Adrenal gland (tissue), 12 donors: ENCODE measurements around the gene CACNA1I. TPM values are rescaled to one million over a fixed set of nuclear protein-coding genes. Genes with fewer than 3 reads are reported as not detected.

Source experiments
- DNase-seq, 7 donors: peaks; one replicate each; pipeline ENCODE4 v3.0.0-alpha.2; 2019 to 2020
- H3K27ac ChIP-seq, 5 donors: fragments of 200-600 bp; sonication (generic) in 4 of 5; 1 replicate in 3 of 5; 2 replicates in 2 of 5; pipeline versions ENCODE4 v1.5.1 to v1.8.0; 2016 to 2020; ENCODE audit warnings: mild to moderate bottlenecking in 1 of 5
- H3K27me3 ChIP-seq: fragments of 200-600 bp; 2 replicates; pipeline ENCODE4 v1.8.0; 2021
- H3K36me3 ChIP-seq, 2 donors: fragments of 200-600 bp; replicated peaks in 1 of 2; 1 replicate in 1 of 2; 2 replicates in 1 of 2; pipeline versions ENCODE4 v1.5.1 to v1.8.0; 2018 to 2022
- H3K4me1 ChIP-seq, 2 donors: fragments of 200-600 bp; replicated peaks in 1 of 2; 1 replicate in 1 of 2; 2 replicates in 1 of 2; pipeline versions ENCODE4 v1.5.1 to v1.8.0; 2018 to 2021
- H3K4me3 ChIP-seq, 4 donors: fragments of 200-600 bp; sonication (generic) in 3 of 4; one replicate each; pipeline ENCODE4 v1.5.1; 2016 to 2018
- H3K9me3 ChIP-seq, 3 donors: fragments of 200-600 bp; sonication (generic) in 1 of 3; replicated peaks in 1 of 3; 1 replicate in 2 of 3; 2 replicates in 1 of 3; pipeline versions ENCODE4 v1.5.1 to v1.8.0; 2016 to 2021
- POLR2A ChIP-seq, 2 donors: fragments of 450-650 bp; IDR thresholded peaks; one replicate each; pipeline ENCODE4 v1.6.1; 2017; ENCODE audit warnings: antibody characterized with exemption in 2 of 2, mild to moderate bottlenecking in 2 of 2, moderate library complexity in 1 of 2
- whole genome bisulfite sequencing, 4 donors: extraction: QIAGEN DNeasy Blood & Tissue Kit in 2 of 4; methylation state at CpG; one replicate each; pipeline versions ENCODE4 v1.1.5 to v1.1.7; 2013 to 2017; 5-methylcytosine and 5-hydroxymethylcytosine counted together
- intact Hi-C, 2 donors: fragments of 100-400 bp; cut with DNase I; formaldehyde crosslinking; loops; one replicate each; pipeline versions ENCODE4 v1.14.1 to v1.15.0; 2022 to 2023
- polyA plus RNA-seq, 3 donors: library from polyadenylated mRNA; stranded (reverse); fragments of 200-250 nt in 2 of 3; fragments of 350-450 nt in 1 of 3; fragmentation: Illumina TruSeq in 1 of 3; extraction: RNeasy Lipid Tissue Mini Kit (QIAGEN cat#74804) in 1 of 3; gene quantifications; one replicate each; pipeline ENCODE4 v1.2.3, GENCODE V29; 2013 to 2014
- total RNA-seq, 9 donors: library from RNA; depleted of rRNA in 4 of 9; stranded (reverse); fragments of >200 nt in 4 of 9; fragments of 120-200 nt in 1 of 9; fragmentation: NEBNext Ultra II Directional in 1 of 9; extraction: Animal tissue kit (Norgen Biotek cat#: 25700) in 1 of 9; gene quantifications; one replicate each; pipeline versions ENCODE4 v1.1.0 to v1.2.4, GENCODE V29; 2013 to 2023
- TF ChIP-seq, protein P1 (sequence below), 6 experiments: fragments of 450-650 bp in 4 of 6; fragments of 200-600 bp in 2 of 6; sonication (generic) in 1 of 6; IDR thresholded peaks; 1 replicate in 5 of 6; 2 replicates in 1 of 6; pipeline versions ENCODE4 v1.5.1 to v1.8.0; 2016 to 2021; ENCODE audit warnings: antibody characterized with exemption in 6 of 6, mild to moderate bottlenecking in 2 of 6, moderate library complexity in 1 of 6
- donor health status: healthy with polysubstance abuse.
- donor health status: Bipolar disorder and iron deficiency.
- donor health status: DM: yes; HTN: yes; CAD: no.
- donor health status: DM: no; HTN: no; CAD: no.
- donor health status: DM: no; HTN: no; CAD: no.
- donor health status: DM: yes; HTN: yes; CAD: no.

The CACNA1I gene
- total and polyA plus RNA-seq, 12 donors = 0.06 to 20.1 (median 3.2) TPM

DNA sequence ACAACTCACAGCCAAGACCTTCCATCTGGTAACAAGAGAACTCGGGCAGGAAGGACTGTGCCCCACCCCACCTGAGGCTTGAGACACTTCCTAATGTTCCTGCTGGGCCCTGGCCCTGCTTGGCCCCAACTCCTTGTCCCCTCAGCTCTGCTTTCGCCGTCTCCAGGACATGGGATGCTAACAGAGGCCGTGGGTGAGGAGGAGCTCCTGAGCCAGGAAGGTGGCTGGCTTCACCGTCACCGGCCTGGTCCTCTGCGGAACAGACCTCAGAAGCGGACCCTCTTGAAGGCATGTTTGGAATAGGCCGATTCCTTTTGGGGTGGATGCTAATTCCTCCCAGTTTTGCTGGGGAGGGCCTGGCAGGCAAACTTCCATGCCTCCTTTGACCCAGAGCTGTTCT, 154.3 kb downstream of the CACNA1I start:
- peak in 1 of 7 donors; percentile 29 for DNase-seq
- no peaks in the 10 kb centered on the region for H3K9me3 ChIP-seq
- H3K4me1 ChIP-seq = peaks cover 15 to 27% of the 10 kb centered on the region in 2 donors
- H3K36me3 ChIP-seq = no peaks in the 10 kb centered on the region
- intact Hi-C loops = no loop called here
- no peak overlapping the region for H3K4me3 ChIP-seq
- no peaks in the 10 kb centered on the region for H3K27me3 ChIP-seq
- WGBS, 4 donors = 88 to 98% (median 95%) methylated on average over 9 of the region's 9 CpGs
- no peak overlapping the region for H3K27ac ChIP-seq
- no peak for TF ChIP-seq POLR2A (IDR thresholded peaks at IDR 0.05)
- TF ChIP-seq, protein P1, sequence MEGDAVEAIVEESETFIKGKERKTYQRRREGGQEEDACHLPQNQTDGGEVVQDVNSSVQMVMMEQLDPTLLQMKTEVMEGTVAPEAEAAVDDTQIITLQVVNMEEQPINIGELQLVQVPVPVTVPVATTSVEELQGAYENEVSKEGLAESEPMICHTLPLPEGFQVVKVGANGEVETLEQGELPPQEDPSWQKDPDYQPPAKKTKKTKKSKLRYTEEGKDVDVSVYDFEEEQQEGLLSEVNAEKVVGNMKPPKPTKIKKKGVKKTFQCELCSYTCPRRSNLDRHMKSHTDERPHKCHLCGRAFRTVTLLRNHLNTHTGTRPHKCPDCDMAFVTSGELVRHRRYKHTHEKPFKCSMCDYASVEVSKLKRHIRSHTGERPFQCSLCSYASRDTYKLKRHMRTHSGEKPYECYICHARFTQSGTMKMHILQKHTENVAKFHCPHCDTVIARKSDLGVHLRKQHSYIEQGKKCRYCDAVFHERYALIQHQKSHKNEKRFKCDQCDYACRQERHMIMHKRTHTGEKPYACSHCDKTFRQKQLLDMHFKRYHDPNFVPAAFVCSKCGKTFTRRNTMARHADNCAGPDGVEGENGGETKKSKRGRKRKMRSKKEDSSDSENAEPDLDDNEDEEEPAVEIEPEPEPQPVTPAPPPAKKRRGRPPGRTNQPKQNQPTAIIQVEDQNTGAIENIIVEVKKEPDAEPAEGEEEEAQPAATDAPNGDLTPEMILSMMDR (IDR thresholded peaks at IDR 0.05) = no peak

DNA sequence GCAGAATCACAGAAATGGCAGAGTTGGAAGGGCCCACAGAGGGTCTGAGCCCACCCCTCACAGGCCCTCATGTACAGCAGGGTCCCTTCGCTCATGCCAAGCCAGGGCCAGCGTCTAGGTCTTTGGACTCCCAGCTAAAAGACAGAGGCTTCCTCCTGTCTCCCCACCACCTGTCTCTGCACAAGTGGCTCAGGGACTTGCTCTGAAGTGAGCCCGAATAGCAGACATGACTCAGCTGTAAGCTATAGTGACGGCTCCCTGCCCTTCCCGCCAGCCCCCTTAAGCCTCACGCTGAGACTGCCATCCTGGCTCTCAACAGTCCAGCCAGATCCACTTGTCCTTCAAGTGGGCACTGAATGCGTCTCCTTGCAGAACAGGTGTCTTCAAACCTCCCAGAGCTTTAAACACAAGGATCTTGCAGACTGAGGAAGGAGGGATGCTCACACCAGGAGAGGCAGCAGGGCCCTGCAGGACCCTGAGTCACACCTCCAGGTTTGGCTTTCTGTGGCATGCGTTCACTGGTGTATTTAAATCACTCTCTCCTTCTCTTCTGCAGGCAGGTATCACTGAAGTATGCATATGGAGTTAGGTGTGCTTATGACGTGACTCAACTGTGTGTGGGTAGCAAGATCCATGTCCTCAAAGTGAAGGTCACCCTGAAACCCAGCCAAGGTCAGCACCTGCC, 154.9 kb downstream of the CACNA1I start:
- H3K27ac ChIP-seq = no peak overlapping the region
- H3K4me1 ChIP-seq = peaks cover 15 to 24% of the 10 kb centered on the region in 2 donors
- 85 to 95% (median 86%) methylated on average over 6 to 9 of the region's 9 CpGs for WGBS, 4 donors
- no peak for TF ChIP-seq POLR2A (IDR thresholded peaks at IDR 0.05)
- TF ChIP-seq, protein P1 (IDR thresholded peaks at IDR 0.05) = no peak
- intact Hi-C loops = no loop called here
- no peaks in the 10 kb centered on the region for H3K36me3 ChIP-seq
- H3K27me3 ChIP-seq = no peaks in the 10 kb centered on the region
- H3K9me3 ChIP-seq = no peaks in the 10 kb centered on the region
- H3K4me3 ChIP-seq = no peak overlapping the region
- DNase-seq = no peak

DNA sequence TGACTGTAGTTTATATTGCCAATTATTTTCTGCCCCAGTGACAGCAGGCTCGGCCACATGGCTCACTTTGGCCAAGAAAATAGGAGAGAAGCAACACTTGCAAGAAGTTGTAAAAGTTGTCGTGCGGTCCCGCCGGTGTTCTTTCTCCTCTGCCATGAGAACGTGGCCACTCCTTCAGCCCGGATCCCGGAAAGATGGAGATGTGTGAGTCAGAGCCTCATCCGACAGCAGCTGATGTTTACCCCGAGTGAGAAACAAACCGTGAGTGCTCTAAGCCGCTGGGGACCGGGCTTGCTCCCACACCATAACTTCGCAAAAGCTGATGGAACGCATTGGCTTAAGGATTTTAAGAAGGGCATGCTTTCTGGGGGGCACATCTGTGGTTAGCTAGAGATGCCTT, 157.0 kb downstream of the CACNA1I start:
- Histone ChIP-seq H3K27me3 (no peaks in the 10 kb centered on the region), H3K4me1 (peaks cover 8% of the 10 kb centered on the region in 2 donors), H3K9me3 (no peaks in the 10 kb centered on the region), H3K27ac (no peak overlapping the region), H3K4me3 (no peak overlapping the region), H3K36me3 (no peaks in the 10 kb centered on the region)
- DNase-seq = peak in 3 of 7 donors; percentile 17 to 55 (median 50)
- WGBS, 4 donors = 45 to 71% (median 55%) methylated on average over 12 to 15 of the region's 15 CpGs
- TF ChIP-seq, protein P1 (IDR thresholded peaks at IDR 0.05) = no peak
- no peak for TF ChIP-seq POLR2A (IDR thresholded peaks at IDR 0.05)
- intact Hi-C loops = no loop called here

DNA sequence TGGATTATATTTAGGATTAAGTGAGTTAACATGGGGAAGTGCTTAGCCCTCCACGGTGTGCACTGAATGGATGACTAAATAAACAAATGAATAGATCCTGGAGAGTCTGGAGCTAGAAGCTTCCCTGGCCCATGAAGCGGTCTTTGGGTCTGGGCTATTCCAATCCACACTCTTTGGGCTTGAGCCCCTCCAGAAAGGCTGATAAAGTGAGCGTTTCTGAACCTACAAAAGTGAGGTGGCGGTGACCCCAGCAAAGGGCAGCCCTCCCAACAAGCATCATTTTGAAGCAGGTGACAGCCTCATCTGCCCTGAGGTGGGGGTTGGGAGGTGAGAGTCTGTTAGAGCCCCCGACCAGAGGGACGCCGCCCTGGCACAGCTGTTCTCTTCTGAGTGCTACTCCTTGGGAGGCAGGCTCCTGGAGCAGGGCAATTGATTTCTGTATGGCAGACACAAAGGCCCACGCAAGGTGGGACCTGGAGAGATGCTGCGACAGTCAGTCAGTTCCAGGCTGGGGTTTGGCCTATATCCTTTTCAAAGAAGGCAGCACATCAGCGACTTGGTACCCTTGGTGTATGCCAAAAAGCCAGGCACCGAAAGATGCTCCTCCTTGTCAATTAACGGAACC, 157.8 kb downstream of the CACNA1I start:
- intact Hi-C loops = no loop called here
- Histone ChIP-seq H3K4me1 (peaks cover 8% of the 10 kb centered on the region in 2 donors), H3K9me3 (no peaks in the 10 kb centered on the region), H3K27me3 (no peaks in the 10 kb centered on the region), H3K27ac (no peak overlapping the region), H3K36me3 (no peaks in the 10 kb centered on the region), H3K4me3 (no peak overlapping the region)
- DNase-seq = no peak
- 85 to 90% (median 87%) methylated on average over 6 to 12 of the region's 12 CpGs for WGBS, 4 donors
- no peak for TF ChIP-seq POLR2A (IDR thresholded peaks at IDR 0.05)
- TF ChIP-seq, protein P1 (IDR thresholded peaks at IDR 0.05) = no peak
